SU-DHL-6 (cell line): Measurements from ENCODE around the gene SPRR2B.

Experiments
- H2AFZ ChIP-seq: fragments of 200-600 bp; sonication (generic); 2 replicates; pipeline ENCODE4 v1.6.1; 2014; ENCODE audit warnings: low read depth, mild to moderate bottlenecking, moderate library complexity, mixed read lengths, antibody characterized with exemption, low read length; ENCODE audit not compliant: severe bottlenecking
- H3F3A ChIP-seq: fragments of 200-600 bp; shearing (Covaris generic); 2 replicates; pipeline ENCODE4 v1.6.0; 2016; ENCODE audit warnings: antibody characterized with exemption, mild to moderate bottlenecking; ENCODE audit not compliant: insufficient read depth
- H3K27ac ChIP-seq: fragments of 200-600 bp; sonication (generic); 2 replicates; pipeline ENCODE4 v1.5.1; 2016; ENCODE audit warnings: low read depth, mild to moderate bottlenecking, low read length, moderate library complexity, mixed read lengths
- H3K27me3 ChIP-seq: fragments of 200-600 bp; sonication (generic), shearing (Covaris generic); 2 replicates; pipeline ENCODE4 v1.6.0; 2014; ENCODE audit warnings: mild to moderate bottlenecking, low read length
- H3K36me3 ChIP-seq: fragments of 200-600 bp; sonication (generic); 2 replicates; pipeline ENCODE4 v1.6.1; 2014; ENCODE audit warnings: mild to moderate bottlenecking, low read length, mixed read lengths
- H3K4me2 ChIP-seq: fragments of 300-600, 200-600 bp; shearing (Covaris generic), sonication (generic); 2 replicates; pipeline ENCODE4 v1.6.0; 2014; ENCODE audit warnings: low read length, low read depth, mild to moderate bottlenecking; ENCODE audit not compliant: poor library complexity, severe bottlenecking
- H3K4me3 ChIP-seq: fragments of 200-600 bp; sonication (generic); 2 replicates; pipeline ENCODE4 v1.5.1; 2014; ENCODE audit warnings: antibody characterized with exemption, low read length, mild to moderate bottlenecking, mixed read lengths; ENCODE audit not compliant: insufficient read depth, poor library complexity, severe bottlenecking
- H3K79me2 ChIP-seq: fragments of 200-600 bp; sonication (generic); 2 replicates; pipeline ENCODE4 v1.6.1; 2014; ENCODE audit warnings: mild to moderate bottlenecking, low read length, moderate library complexity; ENCODE audit not compliant: insufficient read depth
- H3K9ac ChIP-seq: fragments of 200-600 bp; sonication (generic); 2 replicates; pipeline ENCODE4 v1.7.0; 2014; ENCODE audit warnings: mild to moderate bottlenecking, low read length
- H3K9me2 ChIP-seq: fragments of 200-600 bp; sonication (generic); replicated peaks from 2 replicates; pipeline ENCODE4 v1.6.1; 2014; ENCODE audit warnings: low read length; ENCODE audit not compliant: insufficient read depth
- H3K9me3 ChIP-seq: fragments of 200-600 bp; sonication (generic); 2 replicates; pipeline ENCODE4 v1.6.1; 2014; ENCODE audit warnings: low read length, mixed read lengths; ENCODE audit not compliant: insufficient read depth
- H4K20me1 ChIP-seq: fragments of 200-600 bp; sonication (generic); 2 replicates; pipeline ENCODE4 v1.6.1; 2014; ENCODE audit warnings: low read depth, mild to moderate bottlenecking, antibody characterized with exemption, low read length, moderate library complexity, mixed read lengths
- EZH2phosphoT487 ChIP-seq: fragments of 200-600 bp; sonication (generic), shearing (Covaris generic); conservative IDR thresholded peaks from 2 replicates; pipeline ENCODE4 v1.6.1; 2018; ENCODE audit warnings: mild to moderate bottlenecking, antibody characterized with exemption, low read length, moderate library complexity, mixed read lengths
- TF ChIP-seq, protein P1 (sequence below): fragments of 200-600 bp; sonication (generic); IDR thresholded peaks from one replicate; pipeline ENCODE4 v1.5.1; 2017; ENCODE audit warnings: antibody characterized with exemption, mild to moderate bottlenecking, low read length, moderate library complexity; ENCODE audit not compliant: insufficient read depth, poor library complexity, severe bottlenecking

Gene SPRR2B

DNA sequence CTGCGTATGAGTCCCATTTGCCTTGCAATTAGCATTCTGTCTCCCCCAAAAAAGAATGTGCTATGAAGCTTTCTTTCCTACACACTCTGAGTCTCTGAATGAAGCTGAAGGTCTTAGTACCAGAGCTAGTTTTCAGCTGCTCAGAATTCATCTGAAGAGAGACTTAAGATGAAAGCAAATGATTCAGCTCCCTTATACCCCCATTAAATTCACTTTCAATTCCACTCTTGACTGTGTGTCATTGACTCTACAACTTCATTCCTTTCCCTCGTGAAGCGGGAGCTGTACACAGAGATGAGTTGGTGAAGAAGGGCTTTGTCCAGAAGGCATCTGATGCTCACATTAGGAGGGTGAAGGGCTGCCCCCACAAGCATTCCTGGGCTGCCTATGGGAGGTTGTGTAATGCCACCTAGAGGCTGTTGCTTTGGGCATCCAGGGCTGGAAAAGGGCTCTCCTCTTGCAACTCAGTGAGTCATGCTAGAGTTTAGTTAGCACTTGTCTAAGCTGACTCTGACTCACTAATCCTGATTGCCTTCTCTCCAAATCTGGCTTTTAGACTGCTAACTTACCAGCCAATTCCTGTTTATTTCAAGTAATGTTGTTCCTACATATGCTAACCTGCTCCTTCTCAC lies 38.6 kb downstream of the SPRR2B start:
- Histone ChIP-seq H3K9ac (no peak overlapping the region), H3F3A (no peaks in the 10 kb centered on the region), H3K27me3 (no peaks in the 10 kb centered on the region), H2AFZ (no peak overlapping the region), H3K4me3 (no peak overlapping the region), H3K79me2 (no peaks in the 10 kb centered on the region), H3K27ac (no peak overlapping the region), H4K20me1 (no peaks in the 10 kb centered on the region), H3K9me3 (no peaks in the 10 kb centered on the region), H3K36me3 (no peaks in the 10 kb centered on the region), H3K9me2 (no peaks in the 10 kb centered on the region), H3K4me2 (no peak overlapping the region)
- TF ChIP-seq, protein P1, sequence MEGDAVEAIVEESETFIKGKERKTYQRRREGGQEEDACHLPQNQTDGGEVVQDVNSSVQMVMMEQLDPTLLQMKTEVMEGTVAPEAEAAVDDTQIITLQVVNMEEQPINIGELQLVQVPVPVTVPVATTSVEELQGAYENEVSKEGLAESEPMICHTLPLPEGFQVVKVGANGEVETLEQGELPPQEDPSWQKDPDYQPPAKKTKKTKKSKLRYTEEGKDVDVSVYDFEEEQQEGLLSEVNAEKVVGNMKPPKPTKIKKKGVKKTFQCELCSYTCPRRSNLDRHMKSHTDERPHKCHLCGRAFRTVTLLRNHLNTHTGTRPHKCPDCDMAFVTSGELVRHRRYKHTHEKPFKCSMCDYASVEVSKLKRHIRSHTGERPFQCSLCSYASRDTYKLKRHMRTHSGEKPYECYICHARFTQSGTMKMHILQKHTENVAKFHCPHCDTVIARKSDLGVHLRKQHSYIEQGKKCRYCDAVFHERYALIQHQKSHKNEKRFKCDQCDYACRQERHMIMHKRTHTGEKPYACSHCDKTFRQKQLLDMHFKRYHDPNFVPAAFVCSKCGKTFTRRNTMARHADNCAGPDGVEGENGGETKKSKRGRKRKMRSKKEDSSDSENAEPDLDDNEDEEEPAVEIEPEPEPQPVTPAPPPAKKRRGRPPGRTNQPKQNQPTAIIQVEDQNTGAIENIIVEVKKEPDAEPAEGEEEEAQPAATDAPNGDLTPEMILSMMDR: no peak
- no peak for TF ChIP-seq EZH2phosphoT487

DNA sequence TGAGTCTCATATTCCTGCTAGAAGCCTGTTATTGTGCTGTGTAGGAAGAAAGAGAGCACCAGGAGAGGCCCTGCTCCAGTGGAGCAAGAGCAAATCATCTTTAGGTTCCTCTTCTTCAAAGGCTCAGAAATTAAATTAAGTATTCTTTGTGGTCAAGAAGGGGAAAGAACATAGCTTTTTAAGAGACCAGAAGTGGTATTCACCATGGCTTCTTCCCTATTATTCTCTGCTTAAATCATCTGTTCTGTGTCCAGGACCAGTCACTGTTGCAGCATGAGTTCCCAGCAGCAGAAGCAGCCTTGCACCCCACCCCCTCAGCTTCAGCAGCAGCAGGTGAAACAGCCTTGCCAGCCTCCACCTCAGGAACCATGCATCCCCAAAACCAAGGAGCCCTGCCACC lies 39.3 kb downstream of the SPRR2B start:
- H3K36me3 ChIP-seq: no peaks in the 10 kb centered on the region
- no peaks in the 10 kb centered on the region for H3F3A ChIP-seq
- no peak overlapping the region for H3K4me3 ChIP-seq
- H3K9ac ChIP-seq: no peak overlapping the region
- H3K9me3 ChIP-seq: no peaks in the 10 kb centered on the region
- no peak overlapping the region for H3K4me2 ChIP-seq
- H2AFZ ChIP-seq: no peak overlapping the region
- H4K20me1 ChIP-seq: no peaks in the 10 kb centered on the region
- no peak overlapping the region for H3K27ac ChIP-seq
- no peaks in the 10 kb centered on the region for H3K27me3 ChIP-seq
- TF ChIP-seq EZH2phosphoT487: no peak
- TF ChIP-seq, protein P1: no peak
- H3K79me2 ChIP-seq: no peaks in the 10 kb centered on the region
- H3K9me2 ChIP-seq: no peaks in the 10 kb centered on the region

DNA sequence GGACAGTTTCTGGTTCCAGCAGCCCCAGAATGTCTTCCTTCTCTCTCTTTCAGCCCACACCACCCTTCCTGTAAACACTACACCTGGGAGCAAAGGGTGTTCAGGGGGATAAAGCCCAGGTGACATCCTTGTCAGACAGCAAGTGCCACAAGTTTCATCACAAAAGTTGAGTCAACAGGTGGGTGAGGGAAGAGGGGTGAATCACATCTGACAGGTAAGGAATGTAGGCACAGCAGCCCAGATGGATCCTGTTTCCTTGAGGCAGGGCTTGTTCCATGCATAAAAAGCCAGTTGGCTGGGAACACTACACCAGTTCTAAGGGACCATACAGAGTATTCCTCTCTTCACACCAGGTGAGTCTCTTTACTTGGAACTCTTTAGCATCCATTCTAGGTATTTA lies 40.5 kb downstream of the SPRR2B start, which contains the start of gene SPRR1B:
TSS of gene SPRR1B (plus strand) at position 309 of the 400 bp plus-strand sequence. CDS start 1,143 bp downstream, outside the sequence.
- Histone ChIP-seq H3K27me3 (no peaks in the 10 kb centered on the region), H3K9ac (no peak within 1 kb of the TSS), H3K9me3 (no peaks in the 10 kb centered on the region), H2AFZ (no peak within 1 kb of the TSS), H3K27ac (no peak within 1 kb of the TSS), H3F3A (no peaks in the 10 kb centered on the region), H3K36me3 (no peaks in the 10 kb centered on the region), H3K4me2 (no peak within 1 kb of the TSS), H3K79me2 (no peaks in the 10 kb centered on the region), H3K9me2 (no peaks in the 10 kb centered on the region), H3K4me3 (no peak within 1 kb of the TSS), H4K20me1 (no peaks in the 10 kb centered on the region)
- TF ChIP-seq, protein P1: no peak
- no peak for TF ChIP-seq EZH2phosphoT487
